ENCODE results near the gene PYGO1. TPM values are rescaled to one million over a fixed set of nuclear protein-coding genes. Genes with fewer than 3 reads are reported as not detected.
"Not testable (repeated sequence)": the region's sequence is repeated elsewhere in the genome, so short reads cannot be mapped to it uniquely, and the experiment has no call there.

PYGO1 gene
- total RNA-seq, 2 experiments from 2014 or later: not detected

- no peak overlapping the region for H2AFZ ChIP-seq (ENCODE audit: low read length)
- no TSS peak for BruUV-seq (replicated peaks)
- no peaks in the 10 kb centered on the region for H3K79me2 ChIP-seq (ENCODE audit: insufficient read depth, low read depth, low read length)
- no peak overlapping the region for H3K4me2 ChIP-seq (ENCODE audit: low read length)
- TF ChIP-seq EZH2phosphoT487 (IDR thresholded peaks at IDR 0.05; ENCODE audit: borderline replicate concordance, low read depth, low read length): no peak
- H3K9me2 ChIP-seq (ENCODE audit: insufficient read depth, low read length): no peaks in the 10 kb centered on the region
- no peak overlapping the region for H3K4me3 ChIP-seq (ENCODE audit: low read depth, low read length, poor library complexity, severe bottlenecking)
- no peak overlapping the region for H3K27ac ChIP-seq (ENCODE audit: low read depth, low read length, poor library complexity, severe bottlenecking)
- H3K4me1 ChIP-seq (ENCODE audit: insufficient read depth, low read length, poor library complexity, severe bottlenecking): no peaks in the 10 kb centered on the region
- CTCF ChIA-PET (ENCODE audit: unreplicated experiment): no interaction called here
- H3K36me3 ChIP-seq (ENCODE audit: insufficient read depth, low read length): no peaks in the 10 kb centered on the region
- POLR2A ChIA-PET: no interaction called here
- no peak for DNase-seq (ENCODE audit: low spot score)
- no peaks in the 10 kb centered on the region for H4K20me1 ChIP-seq (ENCODE audit: insufficient read depth, low read length)
- intact Hi-C loops (cut with micrococcal nuclease; ENCODE audit: unreplicated experiment): no loop called here
- no peaks in the 10 kb centered on the region for H3K9me3 ChIP-seq (ENCODE audit: low read length)
Observed at GRCh38 chr15:55514414-55514850, 73.7 kb downstream of the PYGO1 start.

DNA sequence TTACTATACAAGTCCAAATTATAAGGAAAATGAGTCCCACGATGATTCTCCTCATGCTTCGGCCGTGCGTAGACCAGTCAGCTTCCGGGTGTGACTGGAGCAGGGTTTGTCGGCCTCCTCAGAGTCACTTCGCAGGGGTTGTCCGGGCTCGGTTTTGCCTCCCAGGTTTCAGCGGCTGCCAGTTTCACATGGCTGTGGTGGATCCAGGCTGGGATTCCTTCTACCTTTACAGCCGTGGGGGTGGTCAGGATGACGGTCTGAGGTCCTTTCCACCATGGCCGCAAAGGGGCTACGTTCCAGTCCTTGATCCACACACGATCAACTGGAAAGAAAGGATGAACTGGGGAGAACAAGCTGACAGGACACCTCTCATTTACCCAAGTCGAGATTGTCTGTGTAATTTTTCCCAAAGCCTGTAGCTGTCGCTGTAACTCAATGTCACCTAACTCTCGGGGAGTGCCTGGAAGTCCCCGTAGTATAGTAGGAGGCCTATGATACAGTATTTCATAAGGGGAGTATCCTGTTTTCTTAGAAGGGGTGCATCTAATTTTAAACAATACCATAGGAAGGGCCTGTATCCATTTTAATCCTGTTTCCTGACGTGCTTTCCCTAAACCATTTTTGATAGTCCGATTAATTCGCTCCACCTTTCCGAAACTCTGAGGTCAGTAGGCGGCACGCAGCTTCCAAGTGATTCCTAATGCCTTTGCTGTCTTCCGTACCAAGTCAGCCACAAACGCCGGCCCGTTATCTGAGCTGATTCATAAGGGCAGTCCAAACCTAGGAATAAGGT is 74.3 kb downstream of the PYGO1 start:
- H3K9me3 ChIP-seq (ENCODE audit: low read length); BruUV-seq (replicated peaks); DNase-seq (ENCODE audit: low spot score); POLR2A ChIA-PET; H3K4me3 ChIP-seq (ENCODE audit: low read depth, low read length, poor library complexity, severe bottlenecking); H2AFZ ChIP-seq (ENCODE audit: low read length); CTCF ChIA-PET (ENCODE audit: unreplicated experiment); H3K36me3 ChIP-seq (ENCODE audit: insufficient read depth, low read length); H4K20me1 ChIP-seq (ENCODE audit: insufficient read depth, low read length); intact Hi-C loops (cut with micrococcal nuclease; ENCODE audit: unreplicated experiment); H3K27ac ChIP-seq (ENCODE audit: low read depth, low read length, poor library complexity, severe bottlenecking); H3K4me2 ChIP-seq (ENCODE audit: low read length); H3K4me1 ChIP-seq (ENCODE audit: insufficient read depth, low read length, poor library complexity, severe bottlenecking); H3K79me2 ChIP-seq (ENCODE audit: insufficient read depth, low read depth, low read length); H3K9me2 ChIP-seq (ENCODE audit: insufficient read depth, low read length): not testable (repeated sequence)
- TF ChIP-seq CTCF (conservative IDR thresholded peaks at IDR 0.05; ENCODE audit: low read length): peak; percentile 58

DNA sequence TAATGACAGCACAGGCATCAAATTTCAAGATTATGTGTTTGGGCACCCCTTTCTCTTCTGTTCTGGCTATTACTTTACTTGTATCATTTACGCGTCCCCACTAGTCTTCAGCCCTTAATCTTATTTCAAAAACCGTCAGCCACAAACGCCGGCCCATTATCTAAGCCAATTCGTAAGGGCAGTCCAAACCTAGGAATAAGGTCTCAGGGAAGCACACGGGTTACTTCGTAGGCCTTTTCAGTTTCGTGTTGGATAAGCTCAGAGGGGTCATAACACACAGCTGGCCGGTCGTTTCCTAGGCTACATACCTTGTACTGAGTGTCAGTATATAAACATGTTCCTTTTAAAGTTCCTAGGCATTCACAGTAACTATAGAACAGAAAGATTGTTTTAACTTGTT is 75.0 kb downstream of the PYGO1 start:
- CTCF ChIA-PET (ENCODE audit: unreplicated experiment): no interaction called here
- H2AFZ ChIP-seq (ENCODE audit: low read length): no peak overlapping the region
- no peaks in the 10 kb centered on the region for H3K9me2 ChIP-seq (ENCODE audit: insufficient read depth, low read length)
- BruUV-seq (replicated peaks): no TSS peak
- no peaks in the 10 kb centered on the region for H4K20me1 ChIP-seq (ENCODE audit: insufficient read depth, low read length)
- no peak overlapping the region for H3K27ac ChIP-seq (ENCODE audit: low read depth, low read length, poor library complexity, severe bottlenecking)
- no peaks in the 10 kb centered on the region for H3K9me3 ChIP-seq (ENCODE audit: low read length)
- no peaks in the 10 kb centered on the region for H3K36me3 ChIP-seq (ENCODE audit: insufficient read depth, low read length)
- no peaks in the 10 kb centered on the region for H3K4me1 ChIP-seq (ENCODE audit: insufficient read depth, low read length, poor library complexity, severe bottlenecking)
- no peak overlapping the region for H3K4me2 ChIP-seq (ENCODE audit: low read length)
- POLR2A ChIA-PET: no interaction called here
- intact Hi-C loops (cut with micrococcal nuclease; ENCODE audit: unreplicated experiment): no loop called here
- no peaks in the 10 kb centered on the region for H3K79me2 ChIP-seq (ENCODE audit: insufficient read depth, low read depth, low read length)
- no peak overlapping the region for H3K4me3 ChIP-seq (ENCODE audit: low read depth, low read length, poor library complexity, severe bottlenecking)
- no peak for DNase-seq (ENCODE audit: low spot score)
- TF ChIP-seq EZH2phosphoT487 (IDR thresholded peaks at IDR 0.05; ENCODE audit: borderline replicate concordance, low read depth, low read length) (no peak), CTCF (conservative IDR thresholded peaks at IDR 0.05; ENCODE audit: low read length) (no peak)

All from OCI-LY7 (cell line).